Lung (tissue), 12 donors: ENCODE results near the gene MTHFD2. TPM values are rescaled to one million over a fixed set of nuclear protein-coding genes. Genes with fewer than 3 reads are reported as not detected.

ENCODE experiments used
- ATAC-seq: fragments of 200-7000 bp; cut with Tn5 transposase; one replicate; pipeline ENCODE4 v1.9.1; 2020; ENCODE audit warnings: moderate number of reproducible peaks; ENCODE audit not compliant: insufficient read depth, low FRiP score
- DNase-seq, 3 donors: peaks; one replicate each; pipeline ENCODE4 v3.0.0-alpha.2; 2013 to 2017
- H3K27ac ChIP-seq, 2 donors: one replicate each; pipeline ENCODE4 v1.5.1; 2013; ENCODE audit warnings: mild to moderate bottlenecking in 2 of 2, moderate library complexity in 2 of 2, control low read depth in 1 of 2, inconsistent platforms in 1 of 2, low read depth in 1 of 2, low read length in 1 of 2
- H3K27me3 ChIP-seq, 3 donors: one replicate each; pipeline ENCODE4 v1.5.1; 2013; ENCODE audit warnings: low read length in 2 of 3; ENCODE audit not compliant: control insufficient read depth in 3 of 3, insufficient read depth in 3 of 3
- H3K36me3 ChIP-seq, 4 donors: one replicate each; pipeline ENCODE4 v1.5.1; 2013; ENCODE audit warnings: low read length in 4 of 4, mild to moderate bottlenecking in 1 of 4, moderate library complexity in 1 of 4; ENCODE audit not compliant: control insufficient read depth in 4 of 4, insufficient read depth in 4 of 4
- H3K4me1 ChIP-seq, 5 donors: one replicate each; pipeline ENCODE4 v1.5.1; 2013; ENCODE audit warnings: low read length in 5 of 5, mild to moderate bottlenecking in 2 of 5, moderate library complexity in 1 of 5; ENCODE audit not compliant: control insufficient read depth in 5 of 5, insufficient read depth in 5 of 5
- H3K4me3 ChIP-seq: one replicate; pipeline ENCODE4 v1.5.1; 2013; ENCODE audit warnings: mild to moderate bottlenecking, control low read depth, moderate library complexity
- H3K9ac ChIP-seq, 2 donors: one replicate each; pipeline ENCODE4 v1.5.1; 2013; ENCODE audit warnings: low read length in 2 of 2, control low read depth in 1 of 2; ENCODE audit not compliant: insufficient read depth in 1 of 2
- H3K9me3 ChIP-seq, 4 donors: one replicate each; pipeline ENCODE4 v1.5.1; 2013; ENCODE audit warnings: low read length in 3 of 4, mild to moderate bottlenecking in 1 of 4, moderate library complexity in 1 of 4; ENCODE audit not compliant: control insufficient read depth in 4 of 4, insufficient read depth in 3 of 4
- WGBS, 2 donors: extraction: QIAGEN DNeasy Blood & Tissue Kit; methylation state at CpG; one replicate each; pipeline ENCODE4 v1.1.7; 2013; 5-methylcytosine and 5-hydroxymethylcytosine counted together
- polyA plus RNA-seq, 2 donors: library from polyadenylated mRNA; stranded (reverse); fragments of 200-250 nt; gene quantifications; one replicate each; pipeline ENCODE4 v1.2.1, GENCODE V29; 2013
- total RNA-seq, 2 donors: library from RNA; depleted of rRNA in 1 of 2; stranded (reverse); fragments of >200 nt in 1 of 2; gene quantifications; one replicate each; pipeline ENCODE4 v1.2.1, GENCODE V29; 2014 to 2021
- TF ChIP-seq, protein P1 (sequence below): IDR thresholded peaks from 2 replicates; pipeline ENCODE4 v1.5.1; 2012; ENCODE audit warnings: mild to moderate bottlenecking; ENCODE audit errors: control extremely low read depth, extremely low read depth
- donor health status: control.
- donor health status: control.
- donor health status: Bipolar disorder and iron deficiency.
- donor health status: healthy.
- donor health status: DM: yes; HTN: yes; CAD: no.

MTHFD2 gene
- total and polyA plus RNA-seq, 4 donors: 20.9 to 88.1 (median 58.2) TPM

GRCh38 chr2:74168739-74169138, 29.7 kb upstream of the MTHFD2 start:
- DNase-seq (no peak), ATAC-seq (no peak)
- Histone ChIP-seq H3K27ac (no peak overlapping the region), H3K36me3 (peaks cover 26 to 45% (median 35%) of the 10 kb centered on the region in 4 donors), H3K27me3 (no peaks in the 10 kb centered on the region), H3K9me3 (no peaks in the 10 kb centered on the region), H3K4me3 (no peak overlapping the region), H3K4me1 (no peaks in the 10 kb centered on the region), H3K9ac (no peak overlapping the region)
- TF ChIP-seq, protein P1, sequence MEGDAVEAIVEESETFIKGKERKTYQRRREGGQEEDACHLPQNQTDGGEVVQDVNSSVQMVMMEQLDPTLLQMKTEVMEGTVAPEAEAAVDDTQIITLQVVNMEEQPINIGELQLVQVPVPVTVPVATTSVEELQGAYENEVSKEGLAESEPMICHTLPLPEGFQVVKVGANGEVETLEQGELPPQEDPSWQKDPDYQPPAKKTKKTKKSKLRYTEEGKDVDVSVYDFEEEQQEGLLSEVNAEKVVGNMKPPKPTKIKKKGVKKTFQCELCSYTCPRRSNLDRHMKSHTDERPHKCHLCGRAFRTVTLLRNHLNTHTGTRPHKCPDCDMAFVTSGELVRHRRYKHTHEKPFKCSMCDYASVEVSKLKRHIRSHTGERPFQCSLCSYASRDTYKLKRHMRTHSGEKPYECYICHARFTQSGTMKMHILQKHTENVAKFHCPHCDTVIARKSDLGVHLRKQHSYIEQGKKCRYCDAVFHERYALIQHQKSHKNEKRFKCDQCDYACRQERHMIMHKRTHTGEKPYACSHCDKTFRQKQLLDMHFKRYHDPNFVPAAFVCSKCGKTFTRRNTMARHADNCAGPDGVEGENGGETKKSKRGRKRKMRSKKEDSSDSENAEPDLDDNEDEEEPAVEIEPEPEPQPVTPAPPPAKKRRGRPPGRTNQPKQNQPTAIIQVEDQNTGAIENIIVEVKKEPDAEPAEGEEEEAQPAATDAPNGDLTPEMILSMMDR: no peak
- WGBS, 2 donors: 74 to 80% methylated on average over 2 of the region's 2 CpGs

DNA sequence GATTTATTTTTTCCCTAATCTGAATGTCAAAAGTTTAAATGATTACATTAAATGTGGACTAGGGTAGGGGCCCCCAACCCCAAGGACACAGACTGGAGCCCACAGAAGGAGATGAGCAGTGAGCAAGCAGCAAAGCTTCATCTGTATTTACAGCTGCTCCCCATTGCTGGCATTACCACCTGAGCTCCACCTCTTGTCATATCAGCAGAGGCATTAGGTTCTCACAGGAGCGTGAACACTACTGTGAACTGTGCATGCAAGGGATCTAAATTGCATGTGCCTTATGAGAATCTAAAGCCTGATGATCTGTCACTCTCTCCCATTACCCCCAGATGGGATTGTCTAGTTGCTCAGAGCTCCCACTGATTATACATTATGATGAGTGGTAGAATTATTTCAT, 23.5 kb upstream of the MTHFD2 start:
- ATAC-seq: no peak
- TF ChIP-seq, protein P1: no peak
- peaks cover 0 to 8% (median 7%) of the 10 kb centered on the region in 5 donors for H3K4me1 ChIP-seq

GRCh38 chr2:74177696-74178095, 20.7 kb upstream of the MTHFD2 start:
- no peak for ATAC-seq
- H3K27me3 ChIP-seq: no peaks in the 10 kb centered on the region

More for the DNA sequence above, 23.5 kb upstream of the MTHFD2 start:
- H3K27ac ChIP-seq: no peak overlapping the region
- H3K9me3 ChIP-seq: no peaks in the 10 kb centered on the region
- peaks cover 5 to 15% (median 7%) of the 10 kb centered on the region in 4 donors for H3K36me3 ChIP-seq
- DNase-seq: no peak
- WGBS, 2 donors: 100% methylated on average over 1 of the region's 1 CpG
- no peak overlapping the region for H3K9ac ChIP-seq
- no peak overlapping the region for H3K4me3 ChIP-seq
- H3K27me3 ChIP-seq: no peaks in the 10 kb centered on the region

More at GRCh38 chr2:74177696-74178095, 20.7 kb upstream of the MTHFD2 start:
- H3K36me3 ChIP-seq: peaks cover 0 to 5% (median 2%) of the 10 kb centered on the region in 4 donors
- peak in 1 of 3 donors; percentile 13 for DNase-seq
- H3K27ac ChIP-seq: peak overlapping the region in 1 of 2 donors; percentile 92
- peak overlapping the region; percentile 66 to 83 for H3K9ac ChIP-seq
- TF ChIP-seq, protein P1: no peak
- H3K4me1 ChIP-seq: peaks cover 0 to 8% (median 7%) of the 10 kb centered on the region in 5 donors
- H3K9me3 ChIP-seq: no peaks in the 10 kb centered on the region
- peak overlapping the region; percentile 73 for H3K4me3 ChIP-seq
